Stimulated activated effector memory CD8-positive, alpha-beta T cell treated with anti-CD3 and anti-CD28 coated beads, Interleukin-12 subunit alpha, Interleukin-12 subunit beta, amount 100 ng/mL, for 72 hours (primary cell): ENCODE results near the gene RBBP8NL.
A peak's percentile ranks its signal among the peaks of the same experiment; 100 is the strongest.

ENCODE experiments used
- ATAC-seq: fragments of 150-1000 bp; cut with Tn5 transposase; 2 replicates; pipeline ENCODE4 v1.10.0; 2021
- DNase-seq, 2 donors: peaks; one replicate each; pipeline ENCODE4 v3.0.0; 2021 to 2022; ENCODE audit warnings: low spot score in 2 of 2
- H3K27ac Mint-ChIP-seq: one replicate; pipeline ENCODE4 v1.8.0; 2022; ENCODE audit warnings: mild to moderate bottlenecking, mixed read lengths
- H3K36me3 Mint-ChIP-seq: one replicate; pipeline ENCODE4 v1.8.0; 2022; ENCODE audit warnings: mild to moderate bottlenecking, mixed read lengths
- H3K4me1 Mint-ChIP-seq: one replicate; pipeline ENCODE4 v1.8.0; 2022; ENCODE audit warnings: mixed read lengths
- H3K4me3 Mint-ChIP-seq: one replicate; pipeline ENCODE4 v1.8.0; 2022; ENCODE audit warnings: mild to moderate bottlenecking, mixed read lengths
- H3K9me3 Mint-ChIP-seq: one replicate; pipeline ENCODE4 v1.8.0; 2022; ENCODE audit warnings: mixed read lengths

The RBBP8NL gene

DNA sequence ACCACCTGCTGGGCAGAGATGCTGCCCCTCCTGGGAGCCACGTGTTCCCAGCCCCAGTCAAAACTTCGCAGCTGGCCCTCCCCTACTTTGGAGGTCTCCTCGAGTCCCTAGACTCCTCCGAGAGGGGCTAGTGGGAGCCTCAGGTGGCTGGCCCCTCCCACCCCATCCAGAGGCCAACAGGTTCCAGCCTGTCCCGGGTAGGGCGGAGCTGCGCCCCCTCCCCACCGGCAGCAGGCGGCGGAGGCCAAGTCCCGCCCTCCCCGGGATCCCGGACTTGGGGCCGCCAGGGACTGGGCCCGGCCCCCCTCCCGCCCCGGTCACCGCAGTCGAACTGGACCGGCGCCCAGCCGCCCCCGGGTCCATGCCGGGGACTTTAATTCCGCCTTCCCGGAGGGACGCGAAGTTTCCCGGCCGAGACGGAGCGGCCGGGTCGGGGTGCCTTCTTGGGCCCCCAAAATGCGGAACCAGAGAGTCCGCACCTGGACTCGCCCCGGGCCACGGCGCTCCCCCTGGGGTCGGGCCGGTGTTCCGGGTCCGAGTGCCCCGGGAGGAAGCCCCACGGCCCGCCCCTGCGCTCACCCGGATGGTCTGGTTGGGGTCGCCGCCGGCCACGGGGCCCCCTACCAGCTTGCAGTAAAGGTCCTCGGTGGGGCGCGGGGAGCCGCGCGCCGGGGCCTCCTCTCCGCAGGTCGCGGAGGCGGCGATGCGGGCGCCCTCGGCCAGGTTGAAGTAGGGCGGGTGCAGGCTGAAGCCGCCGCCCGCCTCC, 60.8 kb downstream of the RBBP8NL start:
- peaks cover 13% of the 10 kb centered on the region for H3K4me1 Mint-ChIP-seq
- no peaks in the 10 kb centered on the region for H3K9me3 Mint-ChIP-seq
- no peaks in the 10 kb centered on the region for H3K36me3 Mint-ChIP-seq
- DNase-seq: peak in 1 of 2 donors; percentile 33
- ATAC-seq: no peak
- H3K27ac Mint-ChIP-seq: no peak overlapping the region
- peak overlapping the region; percentile 39 for H3K4me3 Mint-ChIP-seq

DNA sequence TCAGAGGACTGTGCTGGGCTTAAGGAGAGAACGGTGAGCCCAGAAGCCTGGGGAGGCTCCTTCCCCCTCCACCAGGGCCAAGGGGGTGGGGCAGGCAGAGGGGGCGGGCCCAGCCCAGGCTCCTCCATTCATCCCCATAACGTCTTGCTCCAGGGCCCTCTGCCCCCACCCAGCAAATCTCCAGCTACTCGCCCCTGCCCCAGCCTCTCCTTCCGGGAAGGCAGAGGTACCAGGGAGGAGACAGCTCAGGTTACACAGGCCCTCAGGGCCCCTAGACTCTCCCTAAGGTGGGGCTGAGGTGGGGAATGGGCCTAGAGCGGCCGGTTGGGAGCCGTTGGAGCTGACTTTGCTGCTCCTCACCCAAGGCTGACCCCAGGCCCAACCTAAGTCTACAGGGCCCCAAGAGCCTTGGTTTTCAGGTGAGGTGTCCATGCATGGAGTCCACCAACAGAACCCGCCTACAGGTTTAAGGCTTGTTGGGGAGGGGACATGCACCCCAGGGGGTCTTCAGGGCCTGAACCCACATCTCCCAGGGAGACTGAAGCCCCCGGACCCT, 61.4 kb downstream of the RBBP8NL start:
- no peaks in the 10 kb centered on the region for H3K36me3 Mint-ChIP-seq
- no peak overlapping the region for H3K27ac Mint-ChIP-seq
- ATAC-seq (no peak), DNase-seq (no peak)
- H3K4me1 Mint-ChIP-seq: peaks cover 13% of the 10 kb centered on the region
- no peaks in the 10 kb centered on the region for H3K9me3 Mint-ChIP-seq
- peak overlapping the region; percentile 39 for H3K4me3 Mint-ChIP-seq

GRCh38 chr20:62364911-62365736, 62.2 kb downstream of the RBBP8NL start:
- H3K27ac Mint-ChIP-seq: no peak overlapping the region

GRCh38 chr20:62363920-62364851, 63.2 kb downstream of the RBBP8NL start:
- Mint-ChIP-seq H3K9me3 (no peaks in the 10 kb centered on the region), H3K36me3 (no peaks in the 10 kb centered on the region), H3K4me3 (no peak overlapping the region), H3K27ac (no peak overlapping the region), H3K4me1 (peaks cover 9% of the 10 kb centered on the region)
- ATAC-seq: no peak
- DNase-seq: no peak

More at GRCh38 chr20:62364911-62365736, 62.2 kb downstream of the RBBP8NL start:
- no peaks in the 10 kb centered on the region for H3K36me3 Mint-ChIP-seq
- peak overlapping the region; percentile 39 for H3K4me3 Mint-ChIP-seq
- no peaks in the 10 kb centered on the region for H3K9me3 Mint-ChIP-seq
- H3K4me1 Mint-ChIP-seq: peaks cover 13% of the 10 kb centered on the region
- DNase-seq: no peak
- ATAC-seq: no peak

DNA sequence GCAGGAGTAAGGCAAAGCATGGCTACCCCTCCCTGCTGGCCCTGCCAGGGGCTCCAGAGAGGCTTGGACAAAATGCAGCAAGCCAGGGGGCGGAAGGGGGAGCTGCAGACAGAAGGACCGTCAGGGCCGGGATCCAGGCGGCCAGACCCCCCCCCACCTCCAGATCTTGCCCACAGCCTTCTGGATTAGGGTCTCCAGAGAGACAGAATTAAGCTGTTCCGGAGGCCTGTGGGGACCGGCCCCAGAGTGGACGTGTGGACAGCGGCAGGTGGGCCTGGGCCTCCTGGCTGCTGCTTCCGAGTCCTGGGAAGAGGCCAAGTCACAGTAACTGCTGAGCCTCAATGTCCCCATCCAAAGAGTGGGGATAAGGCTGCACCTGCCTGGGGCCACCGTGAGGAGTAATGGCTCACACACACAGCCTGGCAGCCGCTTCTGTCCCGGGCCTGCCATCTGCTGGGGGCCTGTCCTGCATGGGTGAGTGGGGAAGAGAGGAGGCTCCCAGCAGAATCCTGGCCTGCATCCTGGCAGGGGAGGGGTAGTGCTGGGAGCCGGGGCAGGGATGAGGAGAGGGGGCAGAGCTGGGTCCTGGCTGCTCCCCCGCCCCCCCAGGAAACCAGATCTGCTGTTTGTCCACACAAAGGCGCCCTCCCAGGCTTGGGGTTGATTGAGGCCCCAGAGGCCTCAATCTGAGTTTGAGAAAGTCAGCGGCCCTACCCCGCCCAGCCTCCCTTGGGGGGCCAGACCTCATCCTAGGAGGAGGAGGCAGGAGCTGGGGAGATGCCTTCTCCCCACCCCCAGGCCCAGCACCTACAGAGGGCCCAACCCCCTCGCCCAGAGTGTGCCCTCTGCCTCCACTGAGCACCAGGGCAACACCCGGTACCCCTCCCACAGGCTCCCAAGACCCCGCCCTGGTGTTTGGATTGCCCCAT, 64.1 kb downstream of the RBBP8NL start:
- Mint-ChIP-seq H3K4me1 (peaks cover 7% of the 10 kb centered on the region), H3K4me3 (no peak overlapping the region)

DNA sequence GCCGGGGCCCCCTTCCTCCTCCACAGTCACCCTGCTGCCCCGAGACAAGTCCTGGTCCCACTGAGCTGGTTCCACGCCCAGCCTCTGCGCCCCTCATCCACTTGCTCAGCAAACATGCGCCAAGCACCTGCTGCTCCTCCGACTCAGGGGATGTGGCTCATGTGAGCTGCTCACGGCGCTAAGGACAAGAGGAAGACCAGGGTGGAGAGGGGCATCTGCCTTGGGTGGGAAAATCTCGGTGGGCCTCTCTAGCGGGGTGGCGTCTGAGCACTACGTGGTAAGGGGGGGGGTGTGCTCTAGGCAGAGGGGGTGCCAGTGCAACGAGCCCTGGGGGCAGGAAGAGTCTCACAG, 64.8 kb downstream of the RBBP8NL start:
- no peaks in the 10 kb centered on the region for H3K36me3 Mint-ChIP-seq
- H3K27ac Mint-ChIP-seq: no peak overlapping the region
- H3K4me3 Mint-ChIP-seq: no peak overlapping the region
- peaks cover 7% of the 10 kb centered on the region for H3K4me1 Mint-ChIP-seq
- ATAC-seq: no peak
- DNase-seq: no peak
- H3K9me3 Mint-ChIP-seq: no peaks in the 10 kb centered on the region

More for the DNA sequence above, 64.1 kb downstream of the RBBP8NL start:
- ATAC-seq (no peak), DNase-seq (no peak)
- Mint-ChIP-seq H3K9me3 (no peaks in the 10 kb centered on the region), H3K27ac (no peak overlapping the region), H3K36me3 (no peaks in the 10 kb centered on the region)

DNA sequence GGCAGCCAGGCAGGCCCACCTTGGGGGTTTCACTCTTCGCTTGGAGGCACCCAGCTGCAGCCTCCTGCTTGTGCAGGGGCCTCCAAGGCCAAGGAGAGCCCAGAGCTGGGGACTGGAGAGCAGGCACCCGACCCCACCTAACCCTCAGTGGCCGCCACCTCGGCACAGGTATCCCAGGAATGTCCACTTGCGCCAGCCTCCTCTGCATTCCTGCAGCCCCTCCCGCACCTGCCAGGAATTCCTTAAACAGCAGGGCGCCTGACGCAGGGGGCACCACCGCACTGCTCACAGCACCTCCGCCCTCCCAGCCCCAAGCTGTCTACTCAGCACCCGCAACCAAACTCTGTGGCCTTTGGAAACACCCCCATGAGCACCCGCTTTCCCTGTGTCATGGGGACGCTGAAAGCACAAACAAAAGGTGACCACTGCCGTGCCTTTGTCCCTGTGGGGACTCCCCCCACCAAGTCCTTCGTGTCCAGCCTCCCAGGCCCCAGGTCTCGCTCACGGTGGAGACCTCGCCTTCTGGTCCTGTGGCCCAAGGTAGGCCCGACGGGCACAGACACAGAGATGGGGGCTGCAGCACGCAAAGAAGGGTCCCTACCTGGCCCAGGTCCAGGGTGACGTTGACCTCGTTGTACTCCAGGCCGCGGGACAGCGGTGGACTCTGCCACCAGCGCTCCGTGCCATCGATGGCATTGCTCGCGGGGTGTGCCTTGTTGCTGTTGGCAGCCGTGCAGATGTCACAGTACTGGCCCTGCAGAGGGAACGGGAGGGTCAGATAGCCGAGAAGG, 65.3 kb downstream of the RBBP8NL start:
- no peaks in the 10 kb centered on the region for H3K9me3 Mint-ChIP-seq
- ATAC-seq: no peak

GRCh38 chr20:62360854-62361798, 66.2 kb downstream of the RBBP8NL start:
- no peak for DNase-seq
- no peak for ATAC-seq
- no peaks in the 10 kb centered on the region for H3K36me3 Mint-ChIP-seq
- H3K4me3 Mint-ChIP-seq: no peak overlapping the region
- no peaks in the 10 kb centered on the region for H3K9me3 Mint-ChIP-seq
- no peak overlapping the region for H3K27ac Mint-ChIP-seq
- H3K4me1 Mint-ChIP-seq: peaks cover 7% of the 10 kb centered on the region

More for the DNA sequence above, 65.3 kb downstream of the RBBP8NL start:
- DNase-seq: no peak
- no peak overlapping the region for H3K27ac Mint-ChIP-seq
- no peak overlapping the region for H3K4me3 Mint-ChIP-seq
- no peaks in the 10 kb centered on the region for H3K36me3 Mint-ChIP-seq
- H3K4me1 Mint-ChIP-seq: peaks cover 7% of the 10 kb centered on the region
